ENCODE results near the gene DEPDC7. TPM values are rescaled to one million over a fixed set of nuclear protein-coding genes. Genes with fewer than 3 reads are reported as not detected.
"Not testable (repeated sequence)": the region's sequence is repeated elsewhere in the genome, so short reads cannot be mapped to it uniquely, and the experiment has no call there.

Gene DEPDC7
- total RNA-seq, 4 donors from 2014 or later = 3.3 to 76.2 (median 36.9) TPM

DNA sequence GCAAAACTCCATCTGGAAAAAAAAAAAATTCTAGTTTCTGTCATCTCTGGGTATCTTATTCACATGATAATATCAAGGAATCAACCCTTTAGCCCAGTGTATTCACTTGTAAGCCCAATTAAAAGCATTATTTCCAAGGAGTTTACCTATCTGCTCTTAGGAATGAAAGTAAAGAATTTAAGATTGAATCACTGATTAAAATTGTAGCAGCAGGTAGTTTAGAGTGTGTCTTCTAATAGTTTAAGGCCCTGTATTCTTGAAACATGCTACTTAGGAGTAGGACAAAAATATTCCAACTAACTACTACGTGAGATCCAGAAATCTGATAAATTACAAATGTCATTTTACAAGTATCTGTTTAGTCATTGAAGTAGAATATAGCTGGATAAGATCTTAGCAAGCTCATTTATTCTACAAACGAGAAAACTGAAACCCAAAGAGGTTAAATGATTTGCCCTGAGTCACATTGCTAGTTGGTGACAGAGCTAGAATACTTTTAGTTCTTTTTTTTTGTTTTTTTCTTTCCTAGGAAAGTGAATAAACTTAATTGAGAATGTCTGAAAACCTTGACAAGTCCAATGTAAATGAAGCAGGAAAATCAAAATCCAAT, 27.6 kb downstream of the DEPDC7 start:
- Histone ChIP-seq H3K27ac (no peak overlapping the region), H3K27me3 (no peaks in the 10 kb centered on the region), H3K36me3 (peaks cover 0 to 17% (median 0%) of the 10 kb centered on the region in 3 donors), H3K4me3 (no peak overlapping the region), H3K9me3 (no peaks in the 10 kb centered on the region), H3K4me1 (peaks cover 0 to 21% (median 4%) of the 10 kb centered on the region in 4 donors)
- TF ChIP-seq, protein P1, sequence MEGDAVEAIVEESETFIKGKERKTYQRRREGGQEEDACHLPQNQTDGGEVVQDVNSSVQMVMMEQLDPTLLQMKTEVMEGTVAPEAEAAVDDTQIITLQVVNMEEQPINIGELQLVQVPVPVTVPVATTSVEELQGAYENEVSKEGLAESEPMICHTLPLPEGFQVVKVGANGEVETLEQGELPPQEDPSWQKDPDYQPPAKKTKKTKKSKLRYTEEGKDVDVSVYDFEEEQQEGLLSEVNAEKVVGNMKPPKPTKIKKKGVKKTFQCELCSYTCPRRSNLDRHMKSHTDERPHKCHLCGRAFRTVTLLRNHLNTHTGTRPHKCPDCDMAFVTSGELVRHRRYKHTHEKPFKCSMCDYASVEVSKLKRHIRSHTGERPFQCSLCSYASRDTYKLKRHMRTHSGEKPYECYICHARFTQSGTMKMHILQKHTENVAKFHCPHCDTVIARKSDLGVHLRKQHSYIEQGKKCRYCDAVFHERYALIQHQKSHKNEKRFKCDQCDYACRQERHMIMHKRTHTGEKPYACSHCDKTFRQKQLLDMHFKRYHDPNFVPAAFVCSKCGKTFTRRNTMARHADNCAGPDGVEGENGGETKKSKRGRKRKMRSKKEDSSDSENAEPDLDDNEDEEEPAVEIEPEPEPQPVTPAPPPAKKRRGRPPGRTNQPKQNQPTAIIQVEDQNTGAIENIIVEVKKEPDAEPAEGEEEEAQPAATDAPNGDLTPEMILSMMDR (IDR thresholded peaks at IDR 0.05) = no peak
- no peak for TF ChIP-seq POLR2A (IDR thresholded peaks at IDR 0.05)
- DNase-seq = no peak

DNA sequence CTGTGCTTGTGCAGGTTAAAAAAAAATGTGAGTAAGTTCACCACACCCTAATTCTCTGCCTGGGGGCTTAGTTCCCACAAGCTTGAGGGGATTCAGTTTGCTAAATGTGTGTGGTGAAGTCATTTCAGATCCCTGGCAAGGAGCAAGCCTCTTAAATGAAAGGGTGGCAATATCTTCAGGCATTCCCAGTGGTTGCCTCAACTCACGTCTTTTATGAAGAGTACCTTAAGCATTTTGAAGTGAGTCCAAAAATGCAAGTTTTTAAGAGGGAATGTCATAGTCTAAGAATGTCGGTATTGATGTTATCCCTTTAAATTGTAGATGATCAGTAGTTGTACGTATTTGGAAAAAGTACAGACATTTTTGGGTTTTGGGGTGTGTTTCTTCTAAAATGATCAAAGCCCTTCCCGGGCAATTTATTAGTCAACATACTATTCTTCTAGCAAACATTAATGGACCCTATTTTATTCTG, 28.6 kb downstream of the DEPDC7 start:
- DNase-seq = no peak
- Histone ChIP-seq H3K27ac (no peak overlapping the region), H3K27me3 (no peaks in the 10 kb centered on the region), H3K36me3 (peaks cover 0 to 18% (median 0%) of the 10 kb centered on the region in 3 donors), H3K9me3 (no peaks in the 10 kb centered on the region), H3K4me1 (peaks cover 0 to 23% (median 4%) of the 10 kb centered on the region in 4 donors), H3K4me3 (no peak overlapping the region)
- TF ChIP-seq, protein P1 (IDR thresholded peaks at IDR 0.05) = no peak
- no peak for TF ChIP-seq POLR2A (IDR thresholded peaks at IDR 0.05)

DNA sequence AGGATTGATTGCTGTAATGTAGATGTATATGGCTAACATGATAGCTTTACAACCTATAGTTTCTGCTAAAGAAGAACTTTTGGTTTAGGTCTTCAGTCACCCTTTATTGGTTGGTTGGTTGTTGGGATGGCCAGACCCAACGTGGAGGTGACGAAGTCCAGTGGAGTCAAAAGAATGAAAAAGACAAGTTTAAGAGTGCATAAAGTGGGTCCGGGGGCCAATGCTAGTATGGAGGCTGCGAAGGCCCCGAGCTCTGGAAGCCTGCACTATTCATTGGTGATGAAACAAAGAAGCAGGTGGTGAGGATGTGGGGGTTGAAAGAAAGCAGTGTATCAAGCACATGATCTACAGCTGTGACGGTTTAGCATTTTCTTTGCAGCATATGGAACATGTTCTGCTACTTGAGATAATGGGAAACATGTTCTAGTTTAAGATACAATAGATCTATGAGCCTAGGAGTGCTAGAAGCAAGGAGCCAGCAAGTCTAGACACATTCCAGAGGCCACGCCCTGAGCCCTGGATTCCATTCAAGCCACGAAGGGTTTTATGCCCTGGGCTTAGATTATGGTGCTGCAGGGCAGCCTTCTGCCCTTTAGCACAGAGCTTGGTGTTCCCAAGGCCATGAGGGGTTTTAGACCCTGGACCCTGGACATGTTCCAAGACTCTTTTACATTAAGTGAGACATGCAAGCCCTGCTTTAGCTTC, 30.0 kb downstream of the DEPDC7 start:
- Histone ChIP-seq H3K27me3 (no peaks in the 10 kb centered on the region), H3K36me3 (peaks cover 0 to 18% (median 0%) of the 10 kb centered on the region in 3 donors), H3K4me3 (no peak overlapping the region), H3K4me1 (peaks cover 0 to 23% (median 2%) of the 10 kb centered on the region in 4 donors), H3K9me3 (no peaks in the 10 kb centered on the region), H3K27ac (peak overlapping the region in 2 of 4 donors; percentile 51 to 59)
- TF ChIP-seq, protein P1 (IDR thresholded peaks at IDR 0.05) = no peak
- no peak for TF ChIP-seq POLR2A (IDR thresholded peaks at IDR 0.05)
- DNase-seq = peak in 2 of 3 donors; percentile 86 to 88

DNA sequence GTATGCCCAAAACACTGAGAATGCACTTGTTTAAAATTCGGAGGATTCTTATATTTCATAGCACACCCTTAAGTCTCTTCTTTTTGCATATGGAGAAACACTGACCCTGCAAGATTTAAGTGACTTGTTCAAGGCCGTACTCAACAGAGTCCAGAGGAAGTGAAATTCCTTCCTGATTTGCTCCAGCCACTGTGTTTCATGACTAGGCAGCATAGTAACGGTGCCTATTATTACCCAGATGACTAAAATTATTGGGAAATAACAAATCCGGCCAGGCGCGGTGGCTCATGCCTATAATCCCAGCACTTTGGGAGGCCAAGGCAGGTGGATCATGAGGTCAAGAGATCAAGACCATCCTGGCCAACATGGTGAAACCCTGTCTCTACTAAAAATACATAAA, 33.0 kb downstream of the DEPDC7 start:
- not testable (repeated sequence) for H3K9me3 ChIP-seq, H3K27ac ChIP-seq, DNase-seq, H3K27me3 ChIP-seq, H3K4me3 ChIP-seq
- H3K36me3 ChIP-seq = peaks cover 0 to 16% (median 0%) of the 10 kb centered on the region in 3 donors
- H3K4me1 ChIP-seq = peaks cover 0 to 12% (median 0%) of the 10 kb centered on the region in 4 donors

DNA sequence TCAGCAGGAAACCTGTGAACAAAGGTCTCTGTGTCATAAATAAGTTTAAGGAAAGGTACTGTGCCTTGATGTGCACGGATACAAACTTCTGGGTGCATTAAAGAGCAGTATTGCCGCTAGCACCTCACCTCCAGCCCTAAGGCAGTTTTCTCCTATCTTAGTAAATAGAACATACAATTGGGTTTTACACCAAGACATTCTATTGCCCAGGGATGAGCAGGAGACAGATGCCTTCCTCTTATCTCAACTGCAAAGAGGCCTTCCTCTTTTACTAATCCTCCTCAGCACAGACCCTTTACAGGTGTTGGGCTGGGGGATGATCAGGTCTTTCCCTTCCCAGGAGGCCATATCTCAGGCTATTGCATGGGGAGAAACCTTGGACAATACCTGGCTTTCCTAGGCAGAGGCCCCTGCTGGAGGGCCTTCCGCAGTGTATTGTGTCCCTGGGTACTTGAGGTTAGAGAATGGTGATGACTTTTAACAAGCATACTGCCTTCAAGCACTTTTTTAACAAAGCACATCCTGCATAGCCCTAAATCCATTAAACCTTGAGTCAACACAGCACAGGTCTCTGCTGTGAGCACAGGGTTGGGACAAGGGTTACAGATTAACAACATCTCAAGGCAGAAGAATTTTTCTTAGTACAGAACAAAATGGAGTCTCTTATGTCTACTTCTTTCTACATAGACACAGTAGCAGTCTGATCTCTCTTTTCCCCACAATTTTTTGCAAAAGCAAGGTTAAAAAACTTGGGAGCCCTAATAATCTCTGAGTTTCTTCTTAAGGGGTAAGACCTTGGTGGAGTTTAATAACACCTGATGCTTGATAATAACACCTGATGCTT, 34.1 kb downstream of the DEPDC7 start:
- H3K4me3 ChIP-seq, H3K9me3 ChIP-seq, DNase-seq, H3K36me3 ChIP-seq, H3K27me3 ChIP-seq: not testable (repeated sequence)
- peaks cover 0 to 12% (median 0%) of the 10 kb centered on the region in 4 donors for H3K4me1 ChIP-seq
- H3K27ac ChIP-seq = peak overlapping the region in 1 of 4 donors; percentile 51

DNA sequence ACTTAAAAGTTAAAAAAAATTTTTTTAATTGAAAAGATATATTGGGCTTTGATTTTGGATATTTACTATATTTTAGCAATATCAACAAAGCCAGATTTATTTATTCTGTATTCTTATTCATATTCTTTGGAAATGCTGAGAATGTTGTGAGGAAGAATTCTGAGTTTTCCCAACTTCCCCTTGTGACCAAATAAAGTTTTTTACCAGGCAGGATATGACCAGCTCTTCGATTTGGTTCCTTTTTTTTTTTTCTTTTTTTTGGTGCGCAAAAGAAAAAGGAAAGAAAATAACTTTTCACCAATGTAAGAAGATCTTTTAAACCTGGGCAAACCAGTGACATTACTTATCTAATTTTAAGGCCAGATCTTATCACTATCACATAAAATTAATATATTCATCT, 36.6 kb downstream of the DEPDC7 start:
- Histone ChIP-seq H3K4me1 (peaks cover 0 to 4% (median 0%) of the 10 kb centered on the region in 4 donors), H3K27me3 (no peaks in the 10 kb centered on the region), H3K27ac (no peak overlapping the region), H3K36me3 (peaks cover 0 to 5% (median 0%) of the 10 kb centered on the region in 3 donors), H3K9me3 (no peaks in the 10 kb centered on the region), H3K4me3 (no peak overlapping the region)
- no peak for DNase-seq
- TF ChIP-seq POLR2A (IDR thresholded peaks at IDR 0.05) = no peak
